HepG2 (cell line): ENCODE results near the gene EIF4G1. TPM values are rescaled to one million over a fixed set of nuclear protein-coding genes. Genes with fewer than 3 reads are reported as not detected.
A peak's percentile ranks its signal among the peaks of the same experiment; 100 is the strongest.

Experiments
- CBFB ChIP-seq: sonication (generic); formaldehyde crosslinking; IDR thresholded peaks from 2 replicates; pipeline ENCODE4 v1.4.0; 2020; ENCODE audit warnings: missing genetic modification reagents
- HNRNPUL1 ChIP-seq: fragments of 200-400 bp; formaldehyde crosslinking; IDR thresholded peaks from 2 replicates; pipeline ENCODE4 v1.6.1; 2017; ENCODE audit warnings: low read depth, mild to moderate bottlenecking, low read length, moderate library complexity
- IRF2 ChIP-seq: IDR thresholded peaks from 2 replicates; pipeline ENCODE4 v1.6.1; 2018; ENCODE audit warnings: missing genetic modification reagents, missing compliant biosample characterization
- NFATC3 ChIP-seq: sonication (generic); formaldehyde crosslinking; IDR thresholded peaks from 2 replicates; pipeline ENCODE4 v1.5.1; 2020; ENCODE audit warnings: mild to moderate bottlenecking, missing genetic modification reagents
- NR2C2 ChIP-seq: sonication (generic); formaldehyde crosslinking; IDR thresholded peaks from 2 replicates; pipeline ENCODE4 v1.4.0; 2020; ENCODE audit warnings: missing genetic modification reagents, mild to moderate bottlenecking, moderate library complexity, borderline replicate concordance
- REL ChIP-seq: sonication (generic); formaldehyde crosslinking; conservative IDR thresholded peaks from 2 replicates; pipeline ENCODE4 v1.8.0; 2022; ENCODE audit warnings: mild to moderate bottlenecking, missing genetic modification reagents, moderate library complexity
- SIX4 ChIP-seq: sonication (generic); formaldehyde crosslinking; IDR thresholded peaks from 2 replicates; pipeline ENCODE4 v1.4.0; 2020; ENCODE audit warnings: missing genetic modification reagents
- SRY ChIP-seq: sonication (generic); formaldehyde crosslinking; IDR thresholded peaks from 2 replicates; pipeline ENCODE4 v1.8.0; 2022; ENCODE audit warnings: mild to moderate bottlenecking, missing genetic modification reagents
- STAT5B ChIP-seq: sonication (generic); formaldehyde crosslinking; IDR thresholded peaks from 2 replicates; pipeline ENCODE4 v1.4.0; 2020; ENCODE audit warnings: missing genetic modification reagents
- ZBTB21 ChIP-seq: sonication (generic); formaldehyde crosslinking; IDR thresholded peaks from 2 replicates; pipeline ENCODE4 v1.4.0; 2020; ENCODE audit warnings: missing genetic modification reagents
- ZNF138 ChIP-seq: sonication (generic); formaldehyde crosslinking; IDR thresholded peaks from 2 replicates; pipeline ENCODE4 v1.5.0; 2020; ENCODE audit warnings: mild to moderate bottlenecking, low read depth, missing genetic modification reagents
- ZNF468 ChIP-seq: sonication (generic); formaldehyde crosslinking; IDR thresholded peaks from 2 replicates; pipeline ENCODE4 v1.8.0; 2022; ENCODE audit warnings: mild to moderate bottlenecking, moderate library complexity, missing genetic modification reagents
- ZNF615 ChIP-seq: sonication (generic); formaldehyde crosslinking; IDR thresholded peaks from 2 replicates; pipeline ENCODE4 v1.5.0; 2020; ENCODE audit warnings: mild to moderate bottlenecking, missing genetic modification reagents, borderline replicate concordance
- ZNF713 ChIP-seq: sonication (generic); formaldehyde crosslinking; IDR thresholded peaks from 2 replicates; pipeline ENCODE4 v1.4.0; 2020; ENCODE audit warnings: mild to moderate bottlenecking, missing genetic modification reagents
- ZNF749 ChIP-seq: sonication (generic); formaldehyde crosslinking; IDR thresholded peaks from 2 replicates; pipeline ENCODE4 v1.8.0; 2022; ENCODE audit warnings: mild to moderate bottlenecking, missing genetic modification reagents, moderate library complexity, borderline replicate concordance
- polyA plus RNA-seq, 8 experiments: library from polyadenylated mRNA; depleted of rRNA in 3 of 8; stranded (reverse) in 7 of 8; unstranded in 1 of 8; fragments of >200 nt; fragmentation: Illumina TruSeq in 4 of 8; extraction: Trizol in 4 of 8; gene quantifications; 2 replicates each; pipeline versions ENCODE4 v1.2.1 to v1.2.3, GENCODE V29; 2011 to 2016; ENCODE audit warnings: low read depth in 4 of 8, missing spikeins in 1 of 8, mixed read lengths in 1 of 8; ENCODE audit not compliant: insufficient read depth in 1 of 8
- total RNA-seq, 5 experiments: library from RNA; depleted of rRNA; stranded (reverse); fragments of >200 nt; fragmentation: Illumina TruSeq; extraction: Trizol; gene quantifications; 2 replicates each; pipeline ENCODE4 v1.2.3, GENCODE V29; 2016; ENCODE audit warnings: low read depth in 1 of 5
- TF ChIP-seq, protein P1 (sequence below): sonication (generic); formaldehyde crosslinking; IDR thresholded peaks from 2 replicates; pipeline ENCODE4 v1.5.1; 2020; ENCODE audit warnings: missing genetic modification reagents, mild to moderate bottlenecking, borderline replicate concordance
- TF ChIP-seq, protein P2 (sequence below): sonication (generic); formaldehyde crosslinking; IDR thresholded peaks from 2 replicates; pipeline ENCODE4 v1.4.0; 2020; ENCODE audit warnings: missing genetic modification reagents
- TF ChIP-seq, protein P3 (sequence below): sonication (generic); formaldehyde crosslinking; IDR thresholded peaks from 2 replicates; pipeline ENCODE4 v1.4.0; 2020; ENCODE audit warnings: missing genetic modification reagents
- TF ChIP-seq, protein P4 (sequence below): sonication (generic); formaldehyde crosslinking; IDR thresholded peaks from 2 replicates; pipeline ENCODE4 v1.8.1; 2023; ENCODE audit warnings: missing genetic modification reagents, inconsistent platforms, borderline replicate concordance
- TF ChIP-seq, protein P5 (sequence below): sonication (generic); formaldehyde crosslinking; IDR thresholded peaks from 2 replicates; pipeline ENCODE4 v1.9.0; 2021; ENCODE audit warnings: missing genetic modification reagents, borderline replicate concordance
- TF ChIP-seq, protein P6 (sequence below): sonication (generic); formaldehyde crosslinking; IDR thresholded peaks from 2 replicates; pipeline ENCODE4 v1.5.0; 2020; ENCODE audit warnings: missing genetic modification reagents

Gene EIF4G1
- total and polyA plus RNA-seq, 2 of the 13 experiments (the other 11 are each of a cell fraction or from before 2014, with no cell fraction given) = 208 to 213 TPM

DNA sequence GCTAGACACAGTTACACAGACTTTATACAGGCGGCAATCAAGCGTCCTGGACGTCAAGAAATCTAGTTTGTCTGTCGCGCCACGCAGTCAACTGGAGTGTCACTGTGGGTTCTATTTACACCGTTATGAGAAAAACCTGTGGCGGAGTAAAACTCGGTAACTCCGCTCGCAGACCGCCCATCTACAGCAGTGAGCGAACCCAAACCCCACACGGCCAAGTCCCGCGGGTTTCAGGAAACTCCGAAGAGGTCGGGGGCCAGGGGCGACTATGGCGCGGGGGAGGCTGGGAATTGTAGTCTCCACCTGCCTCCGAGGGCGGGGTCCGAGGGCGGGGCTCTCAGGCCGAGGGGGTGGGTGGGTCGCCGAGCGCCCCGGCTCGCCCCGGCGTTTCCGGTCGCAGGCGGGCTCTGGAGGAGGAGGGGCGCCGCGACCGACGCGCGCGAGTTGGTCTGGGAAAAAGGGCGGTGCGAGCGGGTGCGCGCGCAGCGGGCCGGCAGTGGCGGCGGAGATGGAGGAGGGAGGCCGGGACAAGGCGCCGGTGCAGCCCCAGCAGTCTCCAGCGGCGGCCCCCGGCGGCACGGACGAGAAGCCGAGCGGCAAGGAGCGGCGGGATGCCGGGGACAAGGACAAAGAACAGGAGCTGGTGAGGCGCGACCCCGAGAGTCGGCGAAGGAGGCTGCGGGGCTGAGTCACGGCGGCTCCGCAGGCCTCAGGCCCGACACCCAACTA lies 15.5 kb upstream of the EIF4G1 start, which contains the start of gene PSMD2 (continued):
- TF ChIP-seq, protein P1, sequence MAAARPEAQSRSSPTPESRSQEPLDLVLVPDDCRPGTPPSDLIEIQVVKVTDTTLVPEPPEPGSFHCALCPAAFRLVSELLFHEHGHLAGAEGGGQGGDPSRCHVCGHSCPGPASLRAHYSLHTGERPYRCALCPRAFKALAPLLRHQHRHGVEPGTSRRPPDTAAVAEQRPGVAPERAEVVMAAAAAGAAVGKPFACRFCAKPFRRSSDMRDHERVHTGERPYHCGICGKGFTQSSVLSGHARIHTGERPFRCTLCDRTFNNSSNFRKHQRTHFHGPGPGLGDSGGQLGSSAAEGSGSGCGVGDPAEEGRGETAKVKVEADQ (CRISPR knock-in tag) = no peak
- no peak for TF ChIP-seq ZNF138 (CRISPR knock-in tag)
- TF ChIP-seq ZBTB21 = no peak
- TF ChIP-seq, protein P2, sequence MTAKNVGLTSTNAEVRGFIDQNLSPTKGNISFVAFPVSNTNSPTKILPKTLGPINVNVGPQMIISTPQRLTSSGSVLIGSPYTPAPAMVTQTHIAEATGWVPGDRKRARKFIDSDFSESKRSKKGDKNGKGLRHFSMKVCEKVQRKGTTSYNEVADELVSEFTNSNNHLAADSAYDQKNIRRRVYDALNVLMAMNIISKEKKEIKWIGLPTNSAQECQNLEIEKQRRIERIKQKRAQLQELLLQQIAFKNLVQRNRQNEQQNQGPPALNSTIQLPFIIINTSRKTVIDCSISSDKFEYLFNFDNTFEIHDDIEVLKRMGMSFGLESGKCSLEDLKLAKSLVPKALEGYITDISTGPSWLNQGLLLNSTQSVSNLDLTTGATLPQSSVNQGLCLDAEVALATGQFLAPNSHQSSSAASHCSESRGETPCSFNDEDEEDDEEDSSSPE (CRISPR knock-in tag) = peak; percentile 64
- TF ChIP-seq SIX4 (CRISPR knock-in tag) = no peak
- peak; percentile 74; the same call in 1 of the 2 replicates for TF ChIP-seq IRF2
- no peak for TF ChIP-seq STAT5B (CRISPR knock-in tag)
- TF ChIP-seq SRY = peak; percentile 41; the same call in 1 of the 2 replicates
- no peak for TF ChIP-seq ZNF468 (CRISPR knock-in tag)
- TF ChIP-seq NR2C2 = peak; percentile 98
- TF ChIP-seq, protein P3, sequence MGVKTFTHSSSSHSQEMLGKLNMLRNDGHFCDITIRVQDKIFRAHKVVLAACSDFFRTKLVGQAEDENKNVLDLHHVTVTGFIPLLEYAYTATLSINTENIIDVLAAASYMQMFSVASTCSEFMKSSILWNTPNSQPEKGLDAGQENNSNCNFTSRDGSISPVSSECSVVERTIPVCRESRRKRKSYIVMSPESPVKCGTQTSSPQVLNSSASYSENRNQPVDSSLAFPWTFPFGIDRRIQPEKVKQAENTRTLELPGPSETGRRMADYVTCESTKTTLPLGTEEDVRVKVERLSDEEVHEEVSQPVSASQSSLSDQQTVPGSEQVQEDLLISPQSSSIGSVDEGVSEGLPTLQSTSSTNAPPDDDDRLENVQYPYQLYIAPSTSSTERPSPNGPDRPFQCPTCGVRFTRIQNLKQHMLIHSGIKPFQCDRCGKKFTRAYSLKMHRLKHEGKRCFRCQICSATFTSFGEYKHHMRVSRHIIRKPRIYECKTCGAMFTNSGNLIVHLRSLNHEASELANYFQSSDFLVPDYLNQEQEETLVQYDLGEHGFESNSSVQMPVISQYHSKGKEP = 0 out of 2 replicates have a peak, but pooled peaks have one; percentile 55
- no peak for TF ChIP-seq ZNF713 (CRISPR knock-in tag)
- TF ChIP-seq REL (CRISPR knock-in tag) = no peak
- 0 out of 2 replicates have a peak, but pooled peaks have one; percentile 25 for TF ChIP-seq ZNF749 (CRISPR knock-in tag)
- TF ChIP-seq, protein P4, sequence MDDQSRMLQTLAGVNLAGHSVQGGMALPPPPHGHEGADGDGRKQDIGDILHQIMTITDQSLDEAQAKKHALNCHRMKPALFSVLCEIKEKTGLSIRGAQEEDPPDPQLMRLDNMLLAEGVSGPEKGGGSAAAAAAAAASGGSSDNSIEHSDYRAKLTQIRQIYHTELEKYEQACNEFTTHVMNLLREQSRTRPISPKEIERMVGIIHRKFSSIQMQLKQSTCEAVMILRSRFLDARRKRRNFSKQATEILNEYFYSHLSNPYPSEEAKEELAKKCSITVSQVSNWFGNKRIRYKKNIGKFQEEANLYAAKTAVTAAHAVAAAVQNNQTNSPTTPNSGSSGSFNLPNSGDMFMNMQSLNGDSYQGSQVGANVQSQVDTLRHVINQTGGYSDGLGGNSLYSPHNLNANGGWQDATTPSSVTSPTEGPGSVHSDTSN = no peak
- TF ChIP-seq, protein P5, sequence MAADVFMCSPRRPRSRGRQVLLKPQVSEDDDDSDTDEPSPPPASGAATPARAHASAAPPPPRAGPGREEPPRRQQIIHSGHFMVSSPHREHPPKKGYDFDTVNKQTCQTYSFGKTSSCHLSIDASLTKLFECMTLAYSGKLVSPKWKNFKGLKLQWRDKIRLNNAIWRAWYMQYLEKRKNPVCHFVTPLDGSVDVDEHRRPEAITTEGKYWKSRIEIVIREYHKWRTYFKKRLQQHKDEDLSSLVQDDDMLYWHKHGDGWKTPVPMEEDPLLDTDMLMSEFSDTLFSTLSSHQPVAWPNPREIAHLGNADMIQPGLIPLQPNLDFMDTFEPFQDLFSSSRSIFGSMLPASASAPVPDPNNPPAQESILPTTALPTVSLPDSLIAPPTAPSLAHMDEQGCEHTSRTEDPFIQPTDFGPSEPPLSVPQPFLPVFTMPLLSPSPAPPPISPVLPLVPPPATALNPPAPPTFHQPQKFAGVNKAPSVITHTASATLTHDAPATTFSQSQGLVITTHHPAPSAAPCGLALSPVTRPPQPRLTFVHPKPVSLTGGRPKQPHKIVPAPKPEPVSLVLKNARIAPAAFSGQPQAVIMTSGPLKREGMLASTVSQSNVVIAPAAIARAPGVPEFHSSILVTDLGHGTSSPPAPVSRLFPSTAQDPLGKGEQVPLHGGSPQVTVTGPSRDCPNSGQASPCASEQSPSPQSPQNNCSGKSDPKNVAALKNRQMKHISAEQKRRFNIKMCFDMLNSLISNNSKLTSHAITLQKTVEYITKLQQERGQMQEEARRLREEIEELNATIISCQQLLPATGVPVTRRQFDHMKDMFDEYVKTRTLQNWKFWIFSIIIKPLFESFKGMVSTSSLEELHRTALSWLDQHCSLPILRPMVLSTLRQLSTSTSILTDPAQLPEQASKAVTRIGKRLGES (CRISPR knock-in tag) = no peak
- TF ChIP-seq CBFB (CRISPR knock-in tag) = no peak
- TF ChIP-seq, protein P6, sequence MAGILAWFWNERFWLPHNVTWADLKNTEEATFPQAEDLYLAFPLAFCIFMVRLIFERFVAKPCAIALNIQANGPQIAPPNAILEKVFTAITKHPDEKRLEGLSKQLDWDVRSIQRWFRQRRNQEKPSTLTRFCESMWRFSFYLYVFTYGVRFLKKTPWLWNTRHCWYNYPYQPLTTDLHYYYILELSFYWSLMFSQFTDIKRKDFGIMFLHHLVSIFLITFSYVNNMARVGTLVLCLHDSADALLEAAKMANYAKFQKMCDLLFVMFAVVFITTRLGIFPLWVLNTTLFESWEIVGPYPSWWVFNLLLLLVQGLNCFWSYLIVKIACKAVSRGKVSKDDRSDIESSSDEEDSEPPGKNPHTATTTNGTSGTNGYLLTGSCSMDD (CRISPR knock-in tag) = no peak
- TF ChIP-seq NFATC3 = no peak
- TF ChIP-seq ZNF615 (CRISPR knock-in tag) = 0 out of 2 replicates have a peak, but pooled peaks have one; percentile 61
- no peak for TF ChIP-seq HNRNPUL1
